HK-2 (cell line): ENCODE data around the gene NOL9.
"Not testable (repeated sequence)": the region's sequence is repeated elsewhere in the genome, so short reads cannot be mapped to it uniquely, and the experiment has no call there.

Experiments
- DNase-seq: peaks from one replicate; pipeline ENCODE4 v3.0.0-alpha.2; 2018; ENCODE audit not compliant: unreplicated experiment

NOL9 gene

DNA sequence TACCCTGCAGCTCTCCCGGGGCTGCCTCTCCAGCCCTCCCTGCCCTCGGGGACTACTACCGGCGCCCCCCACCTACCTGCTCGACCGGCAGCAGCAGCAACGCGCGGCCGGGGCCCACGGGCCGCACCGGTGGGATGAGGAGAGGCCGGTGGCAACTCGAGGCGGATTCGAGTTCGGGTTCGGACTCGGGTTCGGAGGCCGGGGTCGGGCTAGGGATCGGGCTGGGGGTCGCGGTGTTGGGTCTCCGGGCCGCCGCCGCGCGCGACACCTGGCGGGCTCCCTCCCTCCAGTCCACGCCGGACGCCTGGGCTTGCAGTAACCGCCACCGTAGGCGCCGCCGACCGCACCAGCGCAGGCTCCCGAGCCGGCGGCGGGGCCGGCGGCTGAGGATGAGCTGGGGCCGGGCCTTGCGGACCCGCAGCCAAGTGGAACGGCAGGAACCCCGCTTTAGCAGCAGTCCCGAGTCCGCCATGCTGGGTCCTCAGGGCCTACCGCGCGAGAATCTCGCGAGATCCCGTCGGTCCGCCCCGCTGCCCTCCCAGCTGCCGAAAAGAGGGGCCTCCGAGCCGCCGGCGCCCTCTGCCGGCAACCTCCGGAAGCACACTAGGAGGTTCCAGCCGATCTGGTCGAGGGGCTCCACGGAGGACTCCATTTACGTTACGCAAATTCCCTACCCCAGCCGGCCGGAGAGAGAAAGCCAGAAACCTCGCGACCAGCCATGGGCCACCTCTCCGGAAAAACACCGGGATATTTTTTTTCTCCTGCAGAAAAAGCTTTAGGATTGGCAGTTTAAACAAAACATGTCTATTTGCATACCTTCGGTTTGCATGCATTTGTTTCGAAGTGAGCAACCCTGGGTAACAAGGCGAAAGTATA is at the start of gene NOL9:
NOL9 (minus strand) TSS at position 483 of the 876 bp plus-strand sequence; CDS start at position 472, 11 bp downstream.
- DNase-seq = peak; percentile 94

DNA sequence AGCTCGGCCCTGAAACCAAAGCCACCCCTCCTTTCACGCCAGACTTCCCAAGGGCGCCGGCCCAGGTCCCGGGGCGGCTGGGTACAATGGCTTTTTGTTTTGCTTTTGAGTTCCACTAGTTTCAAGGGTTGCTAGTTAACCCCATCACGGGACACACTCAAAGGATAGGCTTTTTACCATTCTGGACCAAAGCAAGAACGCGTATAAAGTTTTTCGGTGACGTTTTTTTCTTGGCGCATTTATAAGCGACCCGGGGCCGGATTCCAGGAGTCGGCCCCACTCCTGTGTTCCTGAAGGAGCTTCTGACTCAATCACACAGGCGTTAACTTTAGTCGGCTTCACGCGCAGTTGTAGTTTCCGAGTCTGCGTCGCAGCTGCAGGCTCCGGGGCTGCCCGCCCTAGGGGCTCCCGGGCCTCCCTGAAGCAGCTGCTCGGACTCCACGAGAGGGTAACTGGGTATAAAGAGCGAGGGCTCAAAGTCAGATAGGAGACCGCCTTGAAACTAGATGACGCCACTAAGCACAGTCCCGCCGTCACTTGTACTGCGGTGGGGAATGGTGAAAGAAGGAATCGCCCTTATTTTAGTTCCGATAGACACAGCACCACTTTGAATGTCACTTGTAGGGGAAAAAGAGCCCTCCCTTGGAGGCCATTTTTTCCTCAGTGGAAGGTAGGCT is 49.1 kb upstream of the NOL9 start:
- DNase-seq = peak; percentile 63

DNA sequence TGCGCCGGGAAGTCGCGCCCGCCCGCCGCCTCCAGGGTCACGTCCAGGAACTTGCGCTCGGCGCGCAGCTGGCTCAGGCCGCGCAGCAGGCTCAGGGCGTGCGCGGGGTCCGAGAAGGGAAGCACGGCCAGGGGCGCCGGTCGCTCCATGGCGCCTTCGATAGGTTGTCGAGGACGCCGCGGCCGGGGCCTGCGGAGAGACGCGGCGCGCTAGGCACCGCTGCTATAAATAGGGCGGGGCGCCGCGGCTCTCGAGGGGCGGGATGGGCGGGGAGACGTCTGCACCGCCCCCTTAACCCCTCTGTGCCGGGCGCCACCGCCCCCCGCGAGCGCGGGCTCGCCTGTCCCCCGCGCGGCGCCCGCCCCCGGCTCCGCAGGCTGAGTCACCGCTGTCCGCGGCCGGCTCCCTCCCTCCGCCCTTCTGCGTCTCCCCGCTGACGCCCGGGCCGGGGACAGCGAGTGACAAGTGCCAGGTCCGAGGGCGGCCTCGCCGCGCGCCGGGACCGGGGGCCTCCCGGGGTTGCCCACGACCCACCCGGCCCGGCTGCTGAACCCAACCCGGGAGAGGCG is 48.4 kb upstream of the NOL9 start, which contains the start of gene KLHL21:
KLHL21 (minus strand) TSS at position 201 of the 569 bp plus-strand sequence; CDS start at position 149, 52 bp downstream.
- peak; percentile 90 for DNase-seq

DNA sequence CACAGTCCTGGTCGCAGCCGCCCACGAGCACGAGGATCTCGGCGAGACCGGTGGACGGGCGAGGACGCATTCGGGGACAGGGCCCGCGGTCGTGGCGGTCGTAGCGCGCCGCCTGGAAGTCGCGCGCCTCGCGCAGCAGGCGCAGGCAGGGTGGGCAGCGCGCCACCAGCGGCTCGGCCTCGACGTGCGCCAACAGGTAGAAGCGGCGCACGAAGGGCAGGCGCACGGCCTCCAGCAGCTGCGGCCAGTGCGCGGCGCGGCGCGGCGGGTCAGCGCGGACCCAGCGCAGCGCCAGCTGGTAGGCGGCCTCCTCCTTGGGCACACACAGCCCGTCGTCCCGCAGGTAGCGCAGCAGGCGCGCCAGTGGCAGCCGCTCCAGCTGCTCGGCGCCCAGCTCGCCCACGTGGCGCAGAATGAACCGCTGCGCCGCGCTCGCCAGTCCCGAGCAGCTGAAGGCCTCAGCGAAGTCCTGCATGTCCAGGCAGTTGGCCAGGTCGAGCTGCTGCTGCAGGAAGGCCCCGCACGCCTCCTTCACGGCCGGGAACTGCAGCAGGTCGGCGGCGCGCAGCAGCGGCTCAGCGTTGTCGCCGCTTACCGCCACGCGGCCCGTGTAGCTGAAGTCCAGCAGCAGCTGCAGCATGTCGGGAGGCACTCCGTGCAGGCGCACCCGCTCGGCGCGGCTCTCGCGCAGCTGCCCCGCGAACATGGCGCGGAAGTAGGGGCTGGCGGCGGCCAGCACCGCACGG is 47.8 kb upstream of the NOL9 start:
- no peak for DNase-seq

DNA sequence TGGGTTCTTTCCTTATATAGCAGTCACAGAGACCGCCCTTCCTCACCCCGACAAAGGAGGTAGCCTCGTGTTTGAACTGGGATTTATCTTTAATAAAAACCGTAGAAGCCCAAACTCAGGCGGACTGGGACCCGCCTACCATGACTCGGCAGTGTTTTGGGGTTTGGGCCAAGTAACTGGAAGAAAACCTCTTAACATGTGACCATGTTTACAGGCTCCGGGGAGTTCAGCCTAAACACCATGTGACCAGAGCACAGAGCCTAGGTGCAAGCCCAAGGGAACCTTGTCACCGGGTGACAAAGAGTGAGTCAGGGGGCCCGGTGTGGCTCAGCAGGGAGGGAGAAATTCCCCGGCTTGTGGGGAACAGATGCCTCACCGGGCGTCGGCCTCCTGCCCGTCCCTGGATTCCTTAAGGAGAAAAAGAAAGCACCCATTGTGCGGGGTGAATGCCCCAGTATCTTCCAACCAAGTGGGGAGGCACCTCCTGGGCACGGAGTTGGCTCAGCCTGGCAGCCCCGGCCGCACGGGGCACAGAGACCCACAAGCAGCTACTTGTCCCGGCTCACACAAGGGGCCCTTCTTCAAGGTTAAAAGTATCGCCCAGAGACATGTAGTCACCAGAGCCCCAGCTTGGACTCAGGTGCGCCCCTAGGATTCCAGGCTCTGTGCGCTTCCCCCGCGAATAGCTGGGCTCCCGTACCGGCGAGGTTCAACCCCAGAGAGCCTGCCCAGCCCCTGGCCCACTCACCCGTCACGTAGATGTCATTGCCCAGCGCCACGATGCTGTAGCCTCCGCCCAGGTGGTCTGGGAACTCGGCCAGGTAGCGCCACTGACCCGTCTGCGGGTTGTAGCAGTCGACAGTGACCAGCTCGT is 47.0 kb upstream of the NOL9 start:
- DNase-seq = peak; percentile 88

DNA sequence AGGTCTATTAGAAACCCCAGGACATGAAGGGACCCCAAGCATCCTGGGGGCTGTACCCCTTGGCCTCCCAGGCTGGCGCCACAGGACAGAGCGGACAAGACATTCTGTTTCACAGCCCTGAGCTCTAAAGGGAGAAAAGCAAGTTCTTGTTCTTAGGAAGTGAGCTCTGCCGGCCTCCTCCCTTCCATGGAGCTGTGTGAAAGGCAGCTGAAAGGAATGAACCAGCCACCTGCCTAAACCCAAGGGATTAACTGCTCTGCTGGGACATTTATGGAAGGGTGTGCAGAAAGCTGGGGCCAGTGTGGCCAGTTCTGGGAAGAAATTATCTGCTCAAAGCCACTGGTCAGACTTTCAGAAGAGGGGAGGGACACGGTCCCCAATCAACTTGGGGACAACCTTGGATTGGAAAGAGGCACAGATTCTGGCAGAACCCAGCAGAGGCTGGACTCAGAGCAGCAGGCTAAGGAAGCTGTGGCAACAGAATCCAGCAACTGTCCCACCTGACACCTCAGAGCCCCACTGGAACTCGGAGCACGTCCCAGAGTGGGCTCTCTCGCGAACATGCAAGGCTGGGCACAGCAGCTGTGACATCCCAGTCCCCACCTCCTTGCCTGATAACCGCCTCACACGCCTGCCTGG is 46.2 kb upstream of the NOL9 start:
- no peak for DNase-seq

DNA sequence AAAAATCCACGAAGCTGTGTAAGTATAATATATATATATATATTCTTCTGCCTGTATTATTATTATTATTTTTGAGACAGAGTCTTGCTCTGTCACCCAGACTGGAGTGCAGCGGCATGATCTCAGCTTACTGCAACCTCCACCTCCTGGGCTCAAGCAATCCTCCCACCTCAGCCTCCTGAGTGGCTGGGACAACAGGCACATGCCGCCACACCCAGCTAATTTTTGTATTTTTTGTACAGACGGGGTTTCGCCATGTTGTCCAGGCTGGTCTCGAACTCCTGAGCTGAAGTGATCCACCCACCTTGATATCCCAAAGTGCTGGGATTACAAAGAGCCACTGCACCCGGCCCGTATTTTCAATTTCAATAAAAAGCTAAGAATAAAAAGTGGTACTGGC is 45.7 kb upstream of the NOL9 start:
- not testable (repeated sequence) for DNase-seq

DNA sequence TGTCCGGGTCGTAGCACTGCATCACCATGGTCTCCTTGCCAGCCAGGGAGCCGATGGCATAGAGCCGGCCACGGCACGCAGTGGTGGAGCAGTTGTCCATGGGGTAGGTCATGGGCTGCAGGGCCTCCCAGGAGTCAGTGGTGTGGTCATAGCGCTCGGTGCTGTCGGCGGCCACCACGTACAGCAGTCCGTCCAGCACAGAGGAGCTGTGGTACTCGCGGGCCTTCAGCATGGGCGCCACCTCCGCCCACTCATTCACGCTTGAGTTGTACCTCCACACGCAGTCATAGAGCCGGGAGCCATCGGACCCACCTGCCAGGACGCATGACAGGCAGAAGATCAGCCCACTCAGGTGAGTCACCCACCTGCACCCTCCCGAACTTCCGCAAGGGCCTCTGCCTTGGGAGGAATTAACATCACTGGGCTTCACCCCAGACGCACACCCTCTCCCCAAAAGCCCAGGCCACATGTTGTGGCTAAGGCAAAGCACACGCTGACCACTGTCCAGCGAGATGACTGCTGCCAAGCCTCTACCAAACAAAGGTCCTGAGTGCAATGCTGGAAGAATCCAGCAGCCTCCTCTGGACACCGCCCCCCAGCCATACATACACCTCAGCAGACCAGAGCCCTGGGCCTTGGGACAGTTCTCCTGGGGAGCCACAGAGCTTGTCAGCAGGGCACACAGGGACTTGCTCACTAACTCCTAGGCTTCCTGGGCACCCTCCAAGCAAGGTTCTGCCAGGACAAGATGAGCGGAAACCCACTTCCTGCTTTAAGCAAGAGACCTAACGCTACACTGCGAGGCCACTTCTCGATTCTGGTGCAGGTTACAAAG is 45.0 kb upstream of the NOL9 start:
- DNase-seq = no peak

DNA sequence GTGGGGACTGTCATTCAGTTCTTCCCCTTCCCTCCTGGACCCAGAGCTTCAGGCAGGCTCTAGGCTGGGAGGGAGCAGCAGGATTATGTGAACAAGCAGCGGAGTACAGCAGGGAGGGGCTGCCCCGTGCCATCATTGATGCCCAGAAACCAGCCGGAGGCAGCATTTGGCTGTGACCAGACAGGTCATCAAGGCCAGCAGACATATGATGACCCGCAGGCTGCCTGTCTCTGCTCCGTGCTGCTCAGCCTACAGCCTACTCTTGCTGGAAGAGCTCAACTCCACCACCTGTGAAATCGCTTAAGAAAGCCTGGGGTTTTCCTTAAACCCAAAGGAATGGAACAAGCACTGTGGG is 43.4 kb upstream of the NOL9 start:
- no peak for DNase-seq

DNA sequence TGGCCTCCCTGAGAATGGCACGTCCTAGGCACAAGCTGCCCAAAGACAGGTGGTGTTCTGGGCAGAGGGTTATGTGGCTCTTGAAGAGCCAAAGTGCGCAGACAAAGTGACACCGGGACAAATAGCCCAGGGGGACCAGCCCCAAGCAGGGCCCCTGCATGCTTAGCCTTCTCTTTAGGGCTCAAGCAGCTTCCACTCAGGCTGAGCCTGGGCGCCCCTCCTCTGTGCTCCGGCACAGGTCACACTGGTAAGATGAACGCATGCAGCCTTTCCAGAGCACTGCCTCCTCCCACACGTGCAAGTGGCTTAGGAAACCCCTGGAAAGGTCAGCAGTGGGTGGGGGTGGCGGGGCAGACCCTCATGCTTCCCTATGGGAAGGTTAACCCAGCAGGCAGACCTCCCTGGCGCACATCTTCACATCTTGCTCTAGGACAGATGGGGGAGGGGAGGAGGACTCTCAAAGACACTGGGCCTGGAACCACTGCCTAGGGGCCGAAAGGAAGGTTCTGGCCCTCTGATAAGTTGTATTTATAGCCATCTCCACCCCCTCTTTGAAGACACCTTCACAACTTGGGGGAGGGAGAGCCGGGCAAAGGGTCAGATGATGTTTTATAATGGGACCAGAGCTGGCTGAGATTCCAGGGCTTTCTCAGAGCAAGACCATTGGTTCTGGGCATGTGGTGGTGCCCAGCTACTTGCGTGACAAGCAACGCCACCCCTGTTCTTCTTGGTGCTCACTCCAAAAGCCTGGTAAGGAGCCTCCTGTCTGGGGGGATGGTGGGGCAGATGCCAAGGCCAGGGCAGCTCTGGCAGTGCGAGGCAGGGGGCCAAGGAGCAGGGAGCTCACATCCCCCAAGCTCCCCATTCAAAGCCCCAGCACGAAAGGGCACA is 42.8 kb upstream of the NOL9 start:
- DNase-seq = no peak

DNA sequence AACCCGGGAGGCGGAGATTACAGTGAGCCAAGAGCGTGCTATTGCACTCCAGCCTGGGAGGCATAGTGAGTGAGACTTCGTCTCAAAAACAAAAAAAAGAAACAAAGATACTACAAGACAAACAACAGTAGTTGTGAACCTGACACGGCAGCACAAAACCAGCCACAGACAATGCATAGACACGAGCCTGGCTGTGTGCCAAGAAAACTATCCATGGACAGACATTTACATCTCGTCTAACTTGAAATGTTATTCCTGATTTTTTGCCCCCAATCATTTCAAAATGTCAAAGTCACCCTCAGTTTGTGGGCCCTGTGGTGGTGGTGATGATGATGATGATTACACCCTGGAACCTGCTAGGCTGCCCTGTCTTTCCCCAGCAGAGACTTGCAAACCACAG is 42.0 kb upstream of the NOL9 start:
- DNase-seq = no peak

DNA sequence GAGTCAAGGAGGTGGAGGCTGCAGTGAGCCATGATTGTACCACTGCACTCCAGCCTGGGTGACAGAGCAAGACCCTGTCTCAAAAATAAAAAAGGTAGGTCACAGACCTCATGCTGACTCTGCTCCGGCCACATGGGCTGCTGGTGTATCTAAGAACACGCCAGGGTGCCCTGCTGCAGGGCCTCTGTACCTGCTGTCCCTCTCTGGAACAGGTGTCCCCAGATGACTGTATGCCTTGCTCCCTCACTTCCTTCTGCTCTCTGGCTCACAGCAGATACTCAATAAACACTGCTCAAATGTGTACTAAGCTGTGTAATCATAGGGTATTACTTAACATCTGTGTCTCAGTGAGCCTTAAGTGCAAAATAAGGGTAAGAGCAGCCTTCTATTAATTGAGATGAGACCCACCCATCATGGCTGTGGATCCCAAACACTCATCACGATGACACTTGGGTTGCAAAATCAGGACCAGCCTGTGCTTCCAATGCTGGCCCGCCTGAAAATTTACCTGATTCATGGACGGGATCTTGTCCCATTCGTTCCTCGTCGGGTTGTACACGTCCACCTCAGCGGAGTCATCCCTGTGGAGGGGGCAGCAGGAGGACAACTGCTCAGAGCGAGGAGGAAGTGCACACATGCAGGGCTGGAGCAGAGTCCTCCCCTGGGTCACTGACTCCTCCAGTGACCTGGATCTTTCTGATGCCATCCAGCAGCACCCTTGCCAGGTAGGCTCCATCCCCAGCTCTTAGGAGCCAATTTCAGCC is 40.8 kb upstream of the NOL9 start:
- no peak for DNase-seq

DNA sequence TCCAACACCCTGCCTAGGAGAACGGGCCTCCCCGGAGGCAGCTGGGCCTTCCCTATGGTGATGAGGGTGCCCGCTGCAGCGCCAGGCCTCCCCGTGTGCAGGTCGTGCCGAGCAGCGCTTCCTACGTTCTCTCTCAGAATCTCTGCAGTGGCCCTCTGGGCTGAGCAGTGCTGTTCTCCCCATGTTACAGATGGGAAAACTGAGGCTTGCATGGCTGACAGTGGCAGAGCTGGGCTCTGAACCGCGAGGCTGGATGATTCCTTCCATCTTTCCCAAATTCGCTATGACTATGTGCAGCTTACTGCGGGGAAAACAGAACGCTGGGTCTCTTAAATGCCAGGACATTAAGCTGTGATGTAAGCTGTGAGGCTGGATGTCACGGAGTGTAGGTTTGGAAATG is 39.5 kb upstream of the NOL9 start:
- no peak for DNase-seq

DNA sequence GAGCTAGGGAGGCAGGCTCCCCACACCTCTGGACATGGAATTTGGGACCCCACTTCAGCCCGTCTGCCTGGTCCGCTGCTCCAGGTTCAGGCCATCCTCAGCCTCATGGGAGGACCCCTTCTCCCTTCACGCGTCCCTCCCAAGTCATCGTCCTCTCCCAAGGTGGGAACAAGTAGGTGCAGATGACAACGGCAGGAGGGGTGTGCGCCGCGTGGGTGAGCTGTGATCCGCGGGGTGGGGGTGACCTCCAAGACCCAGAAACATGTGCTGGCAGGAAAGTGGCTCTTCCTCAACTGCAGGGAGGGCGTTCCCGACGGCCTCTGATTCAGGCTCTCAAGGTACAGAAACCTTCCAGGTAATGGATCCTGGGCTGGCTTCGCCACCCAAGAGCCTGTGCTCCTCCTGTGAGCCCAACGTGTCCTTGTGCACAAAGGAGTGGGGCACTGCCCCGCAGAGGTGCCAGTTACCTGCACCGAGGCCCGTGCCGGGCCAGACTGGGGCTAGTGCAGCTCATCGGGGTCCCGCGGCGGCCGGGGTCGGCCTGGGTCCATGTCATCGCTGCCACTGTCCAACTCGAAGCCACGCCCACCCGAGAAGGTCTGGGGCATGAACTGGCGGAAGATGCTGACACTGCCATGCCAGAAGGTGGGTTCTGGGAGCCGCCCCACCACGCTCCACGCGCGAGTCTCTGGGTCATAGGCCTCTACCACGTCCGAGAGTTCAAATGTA is 38.7 kb upstream of the NOL9 start:
- no peak for DNase-seq

DNA sequence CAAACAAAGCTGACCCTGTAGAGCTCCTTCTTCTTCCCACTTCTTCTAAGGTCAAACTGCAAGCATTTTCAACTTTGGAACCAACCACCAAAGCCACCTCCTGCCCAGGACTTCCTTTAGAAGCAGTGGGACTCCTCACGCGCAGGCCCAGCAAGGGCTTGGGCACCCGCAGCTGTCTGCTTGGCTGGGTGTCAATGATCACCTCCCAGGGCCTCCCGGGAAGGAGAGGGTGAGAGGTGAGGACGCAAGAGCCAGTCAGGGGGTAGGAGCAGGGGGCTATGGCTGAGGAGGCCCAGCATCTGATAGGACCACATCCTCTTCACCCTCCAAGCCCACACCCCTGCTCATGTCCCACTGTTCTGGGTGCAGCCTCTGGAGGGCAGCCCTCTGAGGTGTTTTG is 38.1 kb upstream of the NOL9 start:
- no peak for DNase-seq

DNA sequence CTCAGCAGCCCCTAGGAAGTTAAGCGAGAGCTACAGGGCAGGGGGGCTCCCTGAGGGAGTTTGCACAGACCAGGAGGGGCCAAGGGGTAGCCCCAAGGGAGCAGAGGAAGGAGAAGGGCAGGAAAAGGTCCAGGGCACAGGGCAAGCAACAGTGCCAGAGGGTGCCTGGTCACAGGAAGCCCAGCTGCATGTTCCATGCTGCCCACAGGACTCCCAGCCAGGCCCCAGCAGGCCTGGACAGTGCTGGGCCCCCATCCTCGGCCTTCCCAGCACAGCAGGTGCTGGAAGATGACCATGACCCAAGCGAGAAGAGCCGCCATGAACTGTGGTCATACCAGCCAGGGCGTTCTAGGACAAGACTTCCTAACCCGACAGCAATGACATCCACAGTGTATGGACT is 37.3 kb upstream of the NOL9 start:
- DNase-seq = no peak

DNA sequence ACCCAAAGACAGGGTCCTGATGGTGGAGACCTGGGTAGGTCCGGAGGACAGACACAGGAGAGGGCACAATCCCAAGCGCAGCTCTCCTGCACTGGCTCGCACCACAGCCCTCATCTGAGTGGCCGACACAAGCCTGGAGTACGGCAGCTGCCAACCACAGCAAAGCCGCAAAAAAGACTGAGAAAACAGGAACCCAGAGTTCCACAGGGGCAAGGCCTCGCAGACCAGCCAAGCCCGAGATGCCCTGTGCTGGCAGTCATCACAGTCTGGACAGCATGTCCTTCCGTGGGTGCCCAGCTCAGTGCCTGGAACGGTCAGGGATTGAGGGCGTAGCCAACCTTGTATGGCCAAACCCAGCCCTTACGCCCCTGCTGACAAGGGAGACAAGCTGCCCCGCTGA is 36.9 kb upstream of the NOL9 start:
- no peak for DNase-seq
